ENCODE results near the gene SYT12. TPM values are rescaled to one million over a fixed set of nuclear protein-coding genes. Genes with fewer than 3 reads are reported as not detected.

Gene SYT12
- total and polyA plus RNA-seq, 2 donors from 2014 or later = 0.13 to 4.2 TPM

DNA sequence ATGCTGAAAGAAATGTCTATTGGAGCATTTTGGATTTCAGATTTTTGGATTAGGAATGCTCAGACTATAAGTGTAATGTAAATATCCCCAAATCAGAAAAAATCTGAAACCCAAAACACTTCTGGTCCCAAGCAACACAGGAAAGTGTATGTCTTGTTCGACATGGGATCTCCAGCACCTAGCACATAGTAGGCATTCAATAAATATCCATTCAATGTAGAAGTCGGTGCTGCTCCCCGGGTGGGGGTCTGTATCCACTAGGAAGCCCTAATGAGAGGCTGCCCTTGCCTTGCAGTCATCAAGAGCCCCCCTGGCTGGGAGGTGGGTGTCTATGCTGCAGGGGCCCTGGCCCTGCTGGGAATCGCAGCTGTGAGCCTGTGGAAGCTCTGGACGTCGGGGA lies 11.4 kb downstream of the SYT12 start:
- H3K9me3 ChIP-seq (ENCODE audit: control insufficient read depth in 2 of 3, insufficient read depth in 1 of 3, low read length in 3 of 3) = no peaks in the 10 kb centered on the region
- DNase-seq (no peak), FAIRE-seq (no peak)

DNA sequence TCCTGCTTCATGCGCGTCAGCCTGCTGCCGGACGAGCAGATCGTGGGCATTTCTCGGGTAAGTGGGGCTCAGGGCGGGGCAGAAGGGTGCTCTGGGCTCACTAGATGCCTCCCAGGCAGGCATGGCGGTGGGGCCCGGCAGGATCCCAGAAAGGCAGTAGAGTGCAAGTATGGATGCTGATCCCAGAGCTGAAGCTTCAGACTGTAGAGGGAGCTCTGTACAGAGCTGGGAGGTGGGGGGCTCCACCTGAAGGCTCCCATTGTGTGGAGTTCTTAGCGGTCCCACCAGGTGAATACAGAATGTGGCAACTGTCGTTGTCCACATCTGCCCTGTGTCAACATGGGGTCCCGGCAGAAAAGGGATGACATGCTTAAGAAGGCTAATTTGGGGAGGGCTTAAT lies 17.2 kb downstream of the SYT12 start:
- Histone ChIP-seq H3K9me3 (ENCODE audit: control insufficient read depth in 2 of 3, insufficient read depth in 1 of 3, low read length in 3 of 3) (no peaks in the 10 kb centered on the region), H3K27me3 (ENCODE audit: control insufficient read depth, insufficient read depth, low read length) (no peaks in the 10 kb centered on the region), H3K4me3 (ENCODE audit: low read length in 3 of 3) (no peak overlapping the region), H3K36me3 (ENCODE audit: control insufficient read depth in 2 of 3, insufficient read depth in 3 of 3, low read length in 3 of 3) (no peaks in the 10 kb centered on the region), H3K4me1 (ENCODE audit: control insufficient read depth in 2 of 3, insufficient read depth in 2 of 3, low read depth in 1 of 3, low read length in 3 of 3) (no peaks in the 10 kb centered on the region), H3K9ac (ENCODE audit: low read length in 3 of 3) (no peak overlapping the region), H3K27ac (ENCODE audit: low read depth in 2 of 2, low read length in 2 of 2) (no peak overlapping the region)
- no peak for FAIRE-seq
- intact Hi-C loops (cut with DNase I) = no loop called here
- no peak for DNase-seq
- TF ChIP-seq, protein P1, sequence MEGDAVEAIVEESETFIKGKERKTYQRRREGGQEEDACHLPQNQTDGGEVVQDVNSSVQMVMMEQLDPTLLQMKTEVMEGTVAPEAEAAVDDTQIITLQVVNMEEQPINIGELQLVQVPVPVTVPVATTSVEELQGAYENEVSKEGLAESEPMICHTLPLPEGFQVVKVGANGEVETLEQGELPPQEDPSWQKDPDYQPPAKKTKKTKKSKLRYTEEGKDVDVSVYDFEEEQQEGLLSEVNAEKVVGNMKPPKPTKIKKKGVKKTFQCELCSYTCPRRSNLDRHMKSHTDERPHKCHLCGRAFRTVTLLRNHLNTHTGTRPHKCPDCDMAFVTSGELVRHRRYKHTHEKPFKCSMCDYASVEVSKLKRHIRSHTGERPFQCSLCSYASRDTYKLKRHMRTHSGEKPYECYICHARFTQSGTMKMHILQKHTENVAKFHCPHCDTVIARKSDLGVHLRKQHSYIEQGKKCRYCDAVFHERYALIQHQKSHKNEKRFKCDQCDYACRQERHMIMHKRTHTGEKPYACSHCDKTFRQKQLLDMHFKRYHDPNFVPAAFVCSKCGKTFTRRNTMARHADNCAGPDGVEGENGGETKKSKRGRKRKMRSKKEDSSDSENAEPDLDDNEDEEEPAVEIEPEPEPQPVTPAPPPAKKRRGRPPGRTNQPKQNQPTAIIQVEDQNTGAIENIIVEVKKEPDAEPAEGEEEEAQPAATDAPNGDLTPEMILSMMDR (IDR thresholded peaks at IDR 0.05; ENCODE audit: borderline replicate concordance, extremely low read depth, insufficient read depth) = no peak

More for the DNA sequence above, 11.4 kb downstream of the SYT12 start:
- no peaks in the 10 kb centered on the region for H3K27me3 ChIP-seq (ENCODE audit: control insufficient read depth, insufficient read depth, low read length)
- no peak overlapping the region for H3K27ac ChIP-seq (ENCODE audit: low read depth in 2 of 2, low read length in 2 of 2)
- intact Hi-C loops (cut with DNase I) = no loop called here
- no peaks in the 10 kb centered on the region for H3K36me3 ChIP-seq (ENCODE audit: control insufficient read depth in 2 of 3, insufficient read depth in 3 of 3, low read length in 3 of 3)
- TF ChIP-seq, protein P1 (IDR thresholded peaks at IDR 0.05; ENCODE audit: borderline replicate concordance, extremely low read depth, insufficient read depth) = no peak
- H3K4me1 ChIP-seq (ENCODE audit: control insufficient read depth in 2 of 3, insufficient read depth in 2 of 3, low read depth in 1 of 3, low read length in 3 of 3) = no peaks in the 10 kb centered on the region
- H3K9ac ChIP-seq (ENCODE audit: low read length in 3 of 3) = no peak overlapping the region
- no peak overlapping the region for H3K4me3 ChIP-seq (ENCODE audit: low read length in 3 of 3)

DNA sequence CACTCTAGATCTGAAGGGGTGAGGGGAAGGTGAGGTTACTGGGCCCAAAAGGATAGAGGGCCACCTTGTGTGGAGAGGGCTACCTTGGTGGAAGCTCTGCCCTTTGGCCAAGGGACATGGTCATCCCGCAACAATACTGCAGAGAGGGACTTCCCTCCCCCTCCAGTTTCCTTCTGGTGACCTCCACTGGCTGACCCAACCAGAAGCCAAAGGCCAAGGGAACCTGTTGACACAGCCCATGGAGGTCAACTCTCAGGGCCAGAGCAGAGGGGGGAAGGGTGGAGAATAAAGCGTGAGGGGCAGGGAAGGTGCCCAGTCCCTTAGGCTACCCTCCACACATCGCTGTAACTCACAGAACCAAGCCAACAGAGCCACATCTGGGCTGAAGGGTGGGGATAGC lies 18.7 kb downstream of the SYT12 start:
- no peak overlapping the region for H3K9ac ChIP-seq (ENCODE audit: low read length in 3 of 3)
- intact Hi-C loops (cut with DNase I) = no loop called here
- H3K4me1 ChIP-seq (ENCODE audit: control insufficient read depth in 2 of 3, insufficient read depth in 2 of 3, low read depth in 1 of 3, low read length in 3 of 3) = no peaks in the 10 kb centered on the region
- no peak overlapping the region for H3K4me3 ChIP-seq (ENCODE audit: low read length in 3 of 3)
- FAIRE-seq (no peak), DNase-seq (no peak)
- H3K27me3 ChIP-seq (ENCODE audit: control insufficient read depth, insufficient read depth, low read length) = no peaks in the 10 kb centered on the region
- no peaks in the 10 kb centered on the region for H3K36me3 ChIP-seq (ENCODE audit: control insufficient read depth in 2 of 3, insufficient read depth in 3 of 3, low read length in 3 of 3)
- TF ChIP-seq, protein P1 (IDR thresholded peaks at IDR 0.05; ENCODE audit: borderline replicate concordance, extremely low read depth, insufficient read depth) = no peak
- H3K27ac ChIP-seq (ENCODE audit: low read depth in 2 of 2, low read length in 2 of 2) = no peak overlapping the region
- no peaks in the 10 kb centered on the region for H3K9me3 ChIP-seq (ENCODE audit: control insufficient read depth in 2 of 3, insufficient read depth in 1 of 3, low read length in 3 of 3)
